ENCODE measurements around the gene NUCB1. TPM values are rescaled to one million over a fixed set of nuclear protein-coding genes. Genes with fewer than 3 reads are reported as not detected.

Gene NUCB1
- polyA plus RNA-seq, 2 donors = 88.2 to 116 TPM

- 10 to 13% methylated on average over 28 of the region's 28 CpGs for WGBS, 2 donors
Measured at GRCh38 chr19:48963371-48964204, 63.5 kb downstream of the NUCB1 start.

GRCh38 chr19:48964205-48965039 is 64.3 kb downstream of the NUCB1 start:
- peak overlapping the region; percentile 7 to 72 for H3K4me3 ChIP-seq (ENCODE audit: low read depth in 1 of 2, low read length in 2 of 2)
- H3K36me3 ChIP-seq (ENCODE audit: control insufficient read depth in 2 of 2, insufficient read depth in 2 of 2, low read length in 1 of 2) = peaks cover 4 to 14% of the 10 kb centered on the region in 2 donors
- H3K4me1 ChIP-seq (ENCODE audit: control insufficient read depth in 2 of 2, insufficient read depth in 2 of 2, low read length in 1 of 2) = peaks cover 4 to 28% of the 10 kb centered on the region in 2 donors
- peak overlapping the region; percentile 83 to 93 for H3K27ac ChIP-seq (ENCODE audit: low read depth in 2 of 2, low read length in 1 of 2)
- peaks cover 0 to 1% of the 10 kb centered on the region in 2 donors for H3K9me3 ChIP-seq (ENCODE audit: control insufficient read depth in 2 of 2, insufficient read depth in 1 of 2, low read depth in 1 of 2, low read length in 1 of 2)
- 18 to 29% methylated on average over 19 of the region's 19 CpGs for WGBS, 2 donors
- no peaks in the 10 kb centered on the region for H3K27me3 ChIP-seq (ENCODE audit: control insufficient read depth in 1 of 2, insufficient read depth in 2 of 2, low read length in 2 of 2)

More at GRCh38 chr19:48963371-48964204, 63.5 kb downstream of the NUCB1 start:
- H3K9me3 ChIP-seq (ENCODE audit: control insufficient read depth in 2 of 2, insufficient read depth in 1 of 2, low read depth in 1 of 2, low read length in 1 of 2) = no peaks in the 10 kb centered on the region
- peak overlapping the region; percentile 83 to 93 for H3K27ac ChIP-seq (ENCODE audit: low read depth in 2 of 2, low read length in 1 of 2)
- H3K4me1 ChIP-seq (ENCODE audit: control insufficient read depth in 2 of 2, insufficient read depth in 2 of 2, low read length in 1 of 2) = peaks cover 4 to 28% of the 10 kb centered on the region in 2 donors
- H3K27me3 ChIP-seq (ENCODE audit: control insufficient read depth in 1 of 2, insufficient read depth in 2 of 2, low read length in 2 of 2) = no peaks in the 10 kb centered on the region
- peaks cover 0 to 8% of the 10 kb centered on the region in 2 donors for H3K36me3 ChIP-seq (ENCODE audit: control insufficient read depth in 2 of 2, insufficient read depth in 2 of 2, low read length in 1 of 2)
- peak overlapping the region in 1 of 2 donors; percentile 72 for H3K4me3 ChIP-seq (ENCODE audit: low read depth in 1 of 2, low read length in 2 of 2)

- Histone ChIP-seq H3K4me3 (ENCODE audit: low read depth in 1 of 2, low read length in 2 of 2) (peak within 1 kb of the TSS; percentile 72 to 78), H3K27me3 (ENCODE audit: control insufficient read depth in 1 of 2, insufficient read depth in 2 of 2, low read length in 2 of 2) (no peaks in the 10 kb centered on the region), H3K27ac (ENCODE audit: low read depth in 2 of 2, low read length in 1 of 2) (peak within 1 kb of the TSS; percentile 83 to 93), H3K4me1 (ENCODE audit: control insufficient read depth in 2 of 2, insufficient read depth in 2 of 2, low read length in 1 of 2) (peaks cover 4 to 28% of the 10 kb centered on the region in 2 donors), H3K36me3 (ENCODE audit: control insufficient read depth in 2 of 2, insufficient read depth in 2 of 2, low read length in 1 of 2) (peaks cover 6 to 18% of the 10 kb centered on the region in 2 donors), H3K9me3 (ENCODE audit: control insufficient read depth in 2 of 2, insufficient read depth in 1 of 2, low read depth in 1 of 2, low read length in 1 of 2) (peaks cover 0 to 1% of the 10 kb centered on the region in 2 donors)
- WGBS, 2 donors = 0 to 1% methylated on average over 47 to 52 of the region's 52 CpGs
Measured at GRCh38 chr19:48965040-48965805, 65.1 kb downstream of the NUCB1 start, which contains the start of gene FTL. TSS of gene FTL (plus strand) at chr19:48965309. CDS start at chr19:48965508, 199 bp downstream.

DNA sequence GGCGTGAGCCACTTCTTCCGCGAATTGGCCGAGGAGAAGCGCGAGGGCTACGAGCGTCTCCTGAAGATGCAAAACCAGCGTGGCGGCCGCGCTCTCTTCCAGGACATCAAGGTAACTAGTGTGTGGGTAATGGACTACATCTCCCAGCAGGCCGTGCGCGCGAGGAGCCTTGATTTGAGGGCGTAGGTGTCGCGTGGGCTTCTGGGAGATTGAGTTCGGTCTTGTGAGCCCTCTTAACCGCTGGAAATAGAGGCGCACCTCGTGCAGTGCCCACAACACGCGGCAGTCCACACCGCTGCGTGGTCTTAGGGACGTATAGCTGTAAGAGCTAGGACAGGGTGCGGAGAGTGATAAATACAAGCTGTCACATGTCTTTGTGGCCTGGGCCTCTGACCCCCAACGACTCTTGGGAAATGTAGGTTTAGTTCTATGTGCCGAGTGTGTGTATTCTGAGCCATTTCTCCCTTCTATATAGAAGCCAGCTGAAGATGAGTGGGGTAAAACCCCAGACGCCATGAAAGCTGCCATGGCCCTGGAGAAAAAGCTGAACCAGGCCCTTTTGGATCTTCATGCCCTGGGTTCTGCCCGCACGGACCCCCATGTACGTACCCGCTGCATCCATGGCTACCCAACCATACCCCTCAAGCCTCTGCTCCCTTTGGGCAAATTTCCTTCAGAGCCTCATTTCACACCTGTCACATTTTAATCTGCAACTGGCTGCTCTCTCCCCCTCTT is 65.9 kb downstream of the NUCB1 start:
- Histone ChIP-seq H3K9me3 (ENCODE audit: control insufficient read depth in 2 of 2, insufficient read depth in 1 of 2, low read depth in 1 of 2, low read length in 1 of 2) (peaks cover 0 to 1% of the 10 kb centered on the region in 2 donors), H3K4me1 (ENCODE audit: control insufficient read depth in 2 of 2, insufficient read depth in 2 of 2, low read length in 1 of 2) (peaks cover 4 to 28% of the 10 kb centered on the region in 2 donors), H3K27ac (ENCODE audit: low read depth in 2 of 2, low read length in 1 of 2) (peak overlapping the region; percentile 82 to 93), H3K36me3 (ENCODE audit: control insufficient read depth in 2 of 2, insufficient read depth in 2 of 2, low read length in 1 of 2) (peaks cover 6 to 24% of the 10 kb centered on the region in 2 donors), H3K4me3 (ENCODE audit: low read depth in 1 of 2, low read length in 2 of 2) (peak overlapping the region; percentile 72 to 78), H3K27me3 (ENCODE audit: control insufficient read depth in 1 of 2, insufficient read depth in 2 of 2, low read length in 2 of 2) (no peaks in the 10 kb centered on the region)
- WGBS, 2 donors = 9 to 10% methylated on average over 36 of the region's 36 CpGs

GRCh38 chr19:48966541-48967345 is 66.6 kb downstream of the NUCB1 start:
- peak overlapping the region in 1 of 2 donors; percentile 82 for H3K27ac ChIP-seq (ENCODE audit: low read depth in 2 of 2, low read length in 1 of 2)
- peaks cover 0 to 1% of the 10 kb centered on the region in 2 donors for H3K9me3 ChIP-seq (ENCODE audit: control insufficient read depth in 2 of 2, insufficient read depth in 1 of 2, low read depth in 1 of 2, low read length in 1 of 2)
- peaks cover 6 to 24% of the 10 kb centered on the region in 2 donors for H3K36me3 ChIP-seq (ENCODE audit: control insufficient read depth in 2 of 2, insufficient read depth in 2 of 2, low read length in 1 of 2)
- no peaks in the 10 kb centered on the region for H3K27me3 ChIP-seq (ENCODE audit: control insufficient read depth in 1 of 2, insufficient read depth in 2 of 2, low read length in 2 of 2)
- H3K4me1 ChIP-seq (ENCODE audit: control insufficient read depth in 2 of 2, insufficient read depth in 2 of 2, low read length in 1 of 2) = peaks cover 4 to 28% of the 10 kb centered on the region in 2 donors
- peak overlapping the region; percentile 72 to 78 for H3K4me3 ChIP-seq (ENCODE audit: low read depth in 1 of 2, low read length in 2 of 2)
- 76 to 84% methylated on average over 10 of the region's 10 CpGs for WGBS, 2 donors

- peaks cover 6 to 24% of the 10 kb centered on the region in 2 donors for H3K36me3 ChIP-seq (ENCODE audit: control insufficient read depth in 2 of 2, insufficient read depth in 2 of 2, low read length in 1 of 2)
- WGBS, 2 donors = 78 to 81% methylated on average over 14 of the region's 14 CpGs
- H3K27ac ChIP-seq (ENCODE audit: low read depth in 2 of 2, low read length in 1 of 2) = peak overlapping the region in 1 of 2 donors; percentile 34
- peaks cover under 1 to 20% of the 10 kb centered on the region in 2 donors for H3K4me1 ChIP-seq (ENCODE audit: control insufficient read depth in 2 of 2, insufficient read depth in 2 of 2, low read length in 1 of 2)
- no peak overlapping the region for H3K4me3 ChIP-seq (ENCODE audit: low read depth in 1 of 2, low read length in 2 of 2)
- H3K27me3 ChIP-seq (ENCODE audit: control insufficient read depth in 1 of 2, insufficient read depth in 2 of 2, low read length in 2 of 2) = no peaks in the 10 kb centered on the region
- peaks cover 0 to 1% of the 10 kb centered on the region in 2 donors for H3K9me3 ChIP-seq (ENCODE audit: control insufficient read depth in 2 of 2, insufficient read depth in 1 of 2, low read depth in 1 of 2, low read length in 1 of 2)
Measured at GRCh38 chr19:48967346-48968178, 67.5 kb downstream of the NUCB1 start.

GRCh38 chr19:48968179-48968661 is 68.1 kb downstream of the NUCB1 start:
- Histone ChIP-seq H3K9me3 (ENCODE audit: control insufficient read depth in 2 of 2, insufficient read depth in 1 of 2, low read depth in 1 of 2, low read length in 1 of 2) (peaks cover 0 to 1% of the 10 kb centered on the region in 2 donors), H3K4me1 (ENCODE audit: control insufficient read depth in 2 of 2, insufficient read depth in 2 of 2, low read length in 1 of 2) (peaks cover 0 to 19% of the 10 kb centered on the region in 2 donors), H3K27me3 (ENCODE audit: control insufficient read depth in 1 of 2, insufficient read depth in 2 of 2, low read length in 2 of 2) (no peaks in the 10 kb centered on the region), H3K36me3 (ENCODE audit: control insufficient read depth in 2 of 2, insufficient read depth in 2 of 2, low read length in 1 of 2) (peaks cover 6 to 24% of the 10 kb centered on the region in 2 donors), H3K4me3 (ENCODE audit: low read depth in 1 of 2, low read length in 2 of 2) (no peak overlapping the region), H3K27ac (ENCODE audit: low read depth in 2 of 2, low read length in 1 of 2) (peak overlapping the region in 1 of 2 donors; percentile 34)
- WGBS, 2 donors = 58 to 60% methylated on average over 4 of the region's 4 CpGs

All from esophagus (tissue), 2 donors.